DMS114 treated with DMSO at 0.1 percent for 48 hours (cell line): Measurements from ENCODE around the gene POLK.
"Not testable (repeated sequence)": the region's sequence is repeated elsewhere in the genome, so short reads cannot be mapped to it uniquely, and the experiment has no call there.

Experiments used
- DNase-seq: peaks from one replicate; lab custom pipeline; 2025; ENCODE audit not compliant: unreplicated experiment; lab: John Stamatoyannopoulos, UW

POLK gene

DNA sequence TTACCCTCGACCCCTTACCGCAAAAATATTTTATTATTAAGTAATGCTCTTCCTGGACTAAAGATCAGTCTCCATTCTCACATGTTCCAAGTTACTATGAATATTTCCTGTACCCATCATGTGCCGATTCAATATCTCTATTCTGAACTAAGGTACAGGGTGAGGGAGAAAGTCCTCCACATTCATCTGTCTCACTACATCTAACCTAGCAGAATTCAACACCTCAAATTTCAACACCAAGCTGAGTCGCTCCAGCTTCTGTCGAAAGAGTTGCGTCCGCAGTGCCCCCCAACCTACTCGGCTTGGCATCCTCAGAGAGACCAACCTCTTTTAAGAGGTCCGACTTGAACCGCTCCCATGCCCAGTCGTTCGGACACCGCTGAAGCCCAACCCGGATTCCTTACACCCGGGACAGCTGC is 1.3 kb upstream of the POLK start:
- no peak for DNase-seq

DNA sequence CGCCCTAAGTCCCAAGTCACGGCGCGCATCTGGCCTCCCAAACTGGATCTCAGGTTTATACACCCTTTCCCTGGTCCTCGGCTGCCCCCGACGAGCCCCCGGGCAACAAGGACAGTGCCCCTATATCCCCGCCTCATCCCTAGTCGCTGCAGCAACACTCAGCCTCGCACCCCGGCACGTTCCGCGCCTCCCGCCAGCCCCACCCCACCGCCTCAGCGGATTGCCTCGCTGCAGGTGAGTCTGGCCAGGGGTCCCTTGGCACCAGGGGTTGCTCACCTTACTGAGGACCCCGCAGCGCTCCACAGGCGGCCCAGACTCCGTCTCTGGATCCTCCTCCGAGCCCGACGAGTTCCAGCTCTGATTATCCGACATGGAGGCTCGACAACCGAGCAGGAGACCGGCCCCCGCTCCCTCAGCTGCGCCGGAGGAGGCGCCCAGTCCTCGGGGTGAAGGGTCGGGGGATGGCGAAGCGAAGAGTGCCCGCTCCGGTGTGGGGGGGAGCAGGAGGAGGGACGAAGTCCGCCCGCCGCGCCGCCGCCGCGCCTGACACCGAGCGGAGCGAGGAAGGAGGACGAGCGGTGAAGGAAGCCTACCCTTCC is 756 bp upstream of the POLK start:
- DNase-seq = no peak

DNA sequence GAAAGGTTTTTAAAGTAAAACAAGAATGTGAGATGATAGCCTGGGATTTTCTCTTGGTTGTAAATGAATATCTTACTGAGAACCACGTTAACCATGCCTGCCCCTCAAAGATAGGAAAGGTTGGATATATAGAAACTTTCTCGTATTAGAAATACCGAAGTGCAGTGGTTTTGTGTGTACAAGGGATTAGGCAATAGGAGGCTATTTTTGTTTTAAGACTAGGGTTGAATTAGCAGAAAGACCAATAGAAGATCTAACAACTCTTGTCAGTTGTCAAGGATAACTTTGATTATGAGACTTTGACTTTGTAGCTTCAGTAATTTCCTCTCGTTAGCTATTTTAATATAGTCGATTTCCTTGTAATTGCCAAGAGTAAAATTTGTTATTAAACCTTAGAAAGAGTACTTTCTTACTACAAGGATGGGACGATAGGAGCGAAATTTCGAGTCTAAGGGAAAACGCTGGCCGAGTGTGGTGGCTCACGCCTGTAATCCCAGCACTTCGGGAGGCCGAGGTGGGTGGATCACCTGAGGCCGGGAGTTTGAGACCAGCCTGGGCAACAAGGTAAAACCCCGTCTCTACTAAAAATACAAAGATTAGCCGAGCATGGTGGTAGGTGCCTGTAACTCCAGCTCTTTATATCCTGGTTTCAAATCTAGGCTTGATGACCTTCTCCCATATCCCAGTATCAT is 838 bp downstream of the POLK start:
- no peak for DNase-seq

DNA sequence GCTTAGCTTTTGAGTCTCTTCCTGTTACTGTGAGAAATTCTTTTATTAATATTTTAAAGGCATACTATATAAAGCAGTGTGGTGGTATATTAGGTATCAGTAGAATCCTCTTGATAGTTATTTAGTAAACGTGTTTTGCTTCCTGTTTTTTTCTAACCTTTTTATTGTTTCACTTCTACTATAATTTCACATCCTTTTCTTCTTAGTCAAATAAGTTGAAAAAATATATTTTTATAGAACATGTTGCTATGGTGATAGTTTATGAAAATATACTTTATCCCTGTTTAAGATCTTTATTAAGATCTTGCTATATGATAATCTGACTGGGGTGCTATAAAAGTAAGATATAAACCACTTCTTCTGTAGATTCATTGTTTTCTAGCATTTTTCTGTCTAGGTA is 2.1 kb downstream of the POLK start:
- DNase-seq = no peak

DNA sequence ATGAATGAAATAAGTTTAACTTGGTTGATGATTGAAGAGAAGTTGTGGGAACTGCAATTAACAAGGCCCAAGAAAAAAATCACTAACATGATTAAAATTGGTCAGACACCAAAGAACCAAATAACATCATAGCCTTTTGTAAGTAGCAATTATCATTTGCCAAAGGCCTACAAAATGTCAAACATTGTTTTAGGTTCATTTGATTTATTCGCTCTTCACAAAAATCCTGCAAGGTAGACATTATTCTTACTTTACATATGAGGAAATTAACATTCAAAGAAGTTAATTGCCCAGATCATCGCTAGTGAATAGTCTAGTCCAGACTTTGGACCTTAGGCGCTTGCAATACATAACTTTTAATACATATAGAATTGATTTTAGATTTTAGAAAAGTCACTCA is 2.6 kb downstream of the POLK start:
- no peak for DNase-seq

DNA sequence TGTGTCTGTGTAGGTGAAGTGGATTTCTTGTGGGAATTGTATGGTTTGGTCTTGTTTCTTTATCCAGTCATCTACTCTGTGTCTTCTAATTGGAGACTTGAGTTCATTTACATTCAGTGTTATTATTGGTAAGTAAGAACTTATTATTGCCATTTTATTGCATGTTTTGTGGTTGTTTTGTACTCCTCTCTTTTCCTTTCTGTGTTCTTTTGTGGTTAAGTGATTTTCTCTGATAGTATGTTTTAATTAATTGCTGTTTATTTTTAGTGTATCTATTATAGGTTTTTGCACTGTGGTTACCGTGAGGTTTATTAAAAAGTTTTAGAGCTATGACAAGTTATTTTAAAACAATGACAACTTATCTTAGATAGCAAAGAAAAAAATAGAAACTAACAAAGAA is 8.1 kb downstream of the POLK start:
- no peak for DNase-seq

DNA sequence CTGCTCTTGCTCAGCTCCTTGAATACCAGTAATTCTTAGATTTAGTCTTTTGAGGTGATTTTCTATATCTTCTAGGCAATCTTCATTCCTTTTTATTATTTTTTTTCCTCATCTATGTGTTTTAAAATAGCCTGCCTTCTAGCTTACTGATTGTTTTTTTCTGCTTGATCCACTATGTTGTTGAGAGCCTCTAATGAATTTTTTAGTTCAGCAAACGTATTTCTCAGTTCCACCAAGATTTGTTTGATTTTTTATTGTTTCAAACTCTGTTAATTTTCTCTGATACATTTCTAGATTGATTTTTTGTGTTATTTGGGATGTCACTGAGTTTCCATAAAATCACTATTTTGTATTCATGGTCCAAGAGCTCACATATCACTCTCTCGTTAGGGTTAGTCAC is 9.5 kb downstream of the POLK start:
- DNase-seq = no peak

DNA sequence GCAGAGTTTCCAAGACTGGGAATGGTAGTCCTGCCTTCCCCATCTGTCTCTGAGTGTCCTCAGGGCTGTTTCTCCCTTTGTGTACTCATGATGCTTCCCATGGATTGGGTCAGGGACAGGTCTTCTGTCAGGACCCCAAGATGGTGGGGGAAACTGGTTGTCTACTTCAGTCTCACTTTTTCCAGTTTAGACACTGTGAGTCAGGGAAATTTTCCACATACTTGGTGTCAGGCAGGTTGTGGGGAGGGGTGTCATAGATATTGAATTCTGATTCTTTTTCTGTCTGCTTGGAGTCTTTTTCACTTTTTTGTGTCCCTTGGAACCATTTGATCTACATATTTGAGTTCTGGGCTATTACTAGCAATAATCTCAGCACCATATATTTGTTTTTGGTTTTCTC is 10.3 kb downstream of the POLK start:
- no peak for DNase-seq

DNA sequence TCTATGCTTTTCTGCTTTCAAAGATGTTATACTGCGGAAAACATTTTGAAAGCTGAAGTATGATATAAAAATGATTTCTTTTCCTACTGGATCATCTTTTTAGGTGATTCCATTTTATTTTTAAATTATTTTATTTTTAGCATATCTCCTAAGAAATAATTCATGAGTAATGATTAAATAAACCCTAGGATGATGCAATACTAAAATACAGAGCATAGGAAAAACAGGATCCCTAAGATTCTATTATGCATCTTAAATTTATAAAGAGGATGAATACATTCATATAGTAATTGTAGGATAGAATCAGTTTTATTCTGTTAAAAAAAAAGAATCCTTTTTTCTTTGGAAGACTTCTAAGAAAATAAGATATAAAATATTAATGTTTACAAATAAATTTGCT is 10.9 kb downstream of the POLK start:
- no peak for DNase-seq

DNA sequence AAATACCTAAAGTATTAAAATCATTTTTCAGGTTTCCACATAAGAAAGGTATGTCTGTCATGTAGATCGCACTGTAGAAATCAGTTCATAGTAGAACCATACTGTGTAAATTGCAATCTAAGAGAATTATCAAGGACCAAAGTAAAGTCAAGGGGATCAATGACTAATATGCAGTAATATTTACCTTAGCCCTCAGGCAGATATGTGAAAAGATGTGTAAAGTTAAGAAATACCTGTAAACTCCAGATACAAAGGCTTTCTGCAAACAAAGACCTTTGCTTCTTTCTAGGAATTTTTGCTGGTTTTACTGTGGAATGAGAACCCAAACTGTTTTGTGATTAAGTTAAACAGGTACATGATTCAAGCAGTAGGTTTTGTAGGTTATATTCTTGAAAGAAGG is 11.6 kb downstream of the POLK start:
- DNase-seq = no peak

DNA sequence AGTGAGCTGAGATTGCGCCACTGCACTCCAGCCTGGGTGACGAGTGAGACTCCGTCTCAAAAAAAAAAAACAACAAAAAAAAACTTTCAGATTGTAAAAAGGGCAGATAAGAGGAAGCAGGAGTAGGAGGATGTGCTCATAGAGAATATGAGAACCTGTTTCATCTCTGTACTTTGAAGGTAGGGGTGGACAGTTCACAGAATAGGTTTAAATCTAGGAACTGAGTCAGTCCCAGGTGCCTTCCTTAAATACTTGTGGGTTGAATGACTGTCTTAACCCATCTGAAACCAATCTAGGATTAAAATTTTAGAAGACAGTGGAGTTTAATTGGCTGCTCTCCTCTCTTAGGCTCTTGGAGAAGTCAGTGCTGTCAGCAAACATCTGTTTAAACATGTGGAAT is 12.4 kb downstream of the POLK start:
- no peak for DNase-seq

DNA sequence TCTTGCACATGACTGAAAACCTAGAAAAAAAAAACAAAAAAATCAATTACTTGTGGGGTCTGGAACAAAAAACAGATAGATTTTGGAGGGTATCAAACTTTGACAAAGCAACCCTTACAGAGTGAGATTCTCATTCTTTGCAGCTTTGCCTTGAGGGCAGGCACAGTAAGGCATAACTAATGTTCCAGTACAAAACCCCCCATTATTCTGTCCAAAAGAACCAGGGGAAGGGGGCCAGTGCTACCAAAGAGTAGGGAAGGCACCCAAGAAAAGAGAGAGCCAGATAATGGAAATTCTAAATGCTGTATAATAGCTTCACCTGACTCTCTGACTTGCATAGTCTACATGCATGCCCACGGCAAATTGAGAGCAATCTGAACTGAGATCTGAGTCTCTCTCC is 12.9 kb downstream of the POLK start:
- DNase-seq = no peak

DNA sequence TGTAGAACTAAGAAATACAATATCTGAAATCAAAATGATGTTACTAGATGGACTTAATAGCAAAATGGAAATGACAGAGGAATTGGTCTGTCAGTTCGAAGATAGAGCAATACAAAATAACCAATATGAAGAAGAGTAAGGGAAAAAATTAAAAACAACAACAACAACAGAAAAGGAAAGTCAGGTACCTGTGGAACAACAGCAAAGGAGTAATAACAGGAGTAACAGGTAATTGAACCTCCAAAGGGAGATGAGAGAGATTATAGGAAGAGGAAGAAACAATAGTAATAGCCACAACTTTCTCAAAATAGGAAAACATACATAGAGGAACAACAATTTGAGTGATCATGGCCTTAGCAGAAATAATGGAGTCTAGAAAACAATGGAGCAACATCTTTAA is 13.7 kb downstream of the POLK start:
- no peak for DNase-seq

DNA sequence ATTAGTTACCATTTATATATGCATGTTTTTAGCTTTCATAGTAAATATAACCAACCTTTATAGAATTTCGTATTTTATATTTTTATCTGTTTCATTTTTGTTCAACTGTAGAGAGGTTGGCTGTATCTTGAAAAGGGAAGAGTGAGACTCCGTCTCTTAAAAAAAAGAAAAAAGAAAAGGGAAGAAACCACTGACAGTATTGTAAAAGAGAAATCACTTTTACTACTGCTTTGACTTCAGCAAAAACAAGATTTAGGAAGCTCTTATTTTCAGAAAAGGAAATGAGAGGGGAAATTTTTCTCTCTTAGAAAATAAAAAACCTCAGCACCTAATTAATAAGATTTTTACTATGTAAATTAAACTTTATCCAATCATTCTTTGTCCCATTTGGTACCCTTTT is 14.4 kb downstream of the POLK start:
- no peak for DNase-seq

DNA sequence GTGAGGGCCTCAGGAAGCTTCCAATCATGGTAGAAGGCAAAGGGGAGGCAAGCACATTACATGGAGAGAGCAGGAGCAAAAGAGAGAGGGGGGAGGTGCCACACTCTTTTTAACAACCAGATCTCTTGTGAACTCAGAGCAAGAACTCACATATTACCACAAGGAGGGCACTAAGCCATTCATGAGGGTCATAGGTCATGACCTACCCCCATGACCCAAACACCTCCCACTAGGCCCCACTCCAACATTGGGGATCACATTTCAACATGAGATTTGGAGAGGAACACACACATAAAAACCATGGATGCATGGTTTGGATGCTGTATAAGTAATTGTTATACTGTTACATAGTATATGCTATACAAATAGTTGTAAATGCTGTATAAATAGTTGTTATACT is 17.5 kb downstream of the POLK start:
- no peak for DNase-seq

DNA sequence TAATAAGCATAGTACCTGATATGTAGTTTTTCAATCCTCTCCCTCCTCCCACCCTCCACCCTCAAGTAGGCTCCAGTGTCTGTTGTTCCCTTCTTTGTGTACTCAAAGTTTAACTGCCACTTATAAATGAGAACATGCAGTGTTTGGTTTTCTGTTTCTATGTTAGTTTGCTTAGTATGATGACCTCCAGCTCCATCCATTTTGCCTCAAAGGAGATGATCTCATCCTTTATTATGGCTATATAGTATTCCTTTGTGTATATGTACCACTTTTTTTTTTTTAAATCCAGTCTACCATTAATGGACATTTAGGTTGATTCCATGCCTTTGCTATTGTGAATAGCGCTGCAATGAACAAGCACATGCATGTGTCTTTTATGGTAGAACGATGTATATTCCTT is 20.5 kb downstream of the POLK start:
- DNase-seq = no peak

DNA sequence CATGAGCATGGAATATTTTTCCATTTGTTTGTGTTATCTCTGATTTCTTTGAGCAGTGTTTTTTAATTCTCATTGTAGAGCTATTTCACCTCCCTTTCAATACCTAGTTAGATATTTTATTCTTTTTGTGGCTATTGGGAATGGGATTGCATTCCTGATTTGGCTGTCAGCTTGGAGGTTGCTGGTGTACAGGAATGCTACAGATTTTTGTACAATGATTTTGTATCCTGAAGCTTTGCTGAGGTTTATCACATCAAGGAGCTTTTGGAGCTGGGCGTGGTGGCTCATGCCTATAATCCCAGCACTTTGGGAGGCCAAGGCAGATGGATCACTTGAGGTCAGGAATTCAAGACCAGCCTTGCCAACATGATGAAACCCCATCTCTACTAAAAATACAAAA is 22.0 kb downstream of the POLK start:
- not testable (repeated sequence) for DNase-seq

DNA sequence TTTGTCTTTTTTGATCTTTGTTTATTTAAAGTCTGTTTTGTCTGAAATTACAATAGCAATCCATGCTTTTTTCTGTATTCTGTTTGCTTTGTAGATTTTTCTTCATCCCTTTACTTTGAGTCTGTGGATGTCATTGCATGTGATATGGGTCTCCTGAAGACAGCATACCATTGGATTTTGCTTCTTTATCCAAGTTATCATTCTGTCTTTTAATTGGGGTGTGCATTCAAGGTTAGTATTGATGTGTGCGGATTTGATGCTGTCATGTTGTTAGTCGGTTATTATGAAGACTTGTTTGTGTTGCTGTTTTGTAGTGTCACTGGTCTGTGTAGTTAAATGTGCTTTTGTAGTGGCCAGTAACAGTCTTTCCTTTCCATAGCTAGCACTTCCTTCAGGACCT is 23.0 kb downstream of the POLK start:
- no peak for DNase-seq

DNA sequence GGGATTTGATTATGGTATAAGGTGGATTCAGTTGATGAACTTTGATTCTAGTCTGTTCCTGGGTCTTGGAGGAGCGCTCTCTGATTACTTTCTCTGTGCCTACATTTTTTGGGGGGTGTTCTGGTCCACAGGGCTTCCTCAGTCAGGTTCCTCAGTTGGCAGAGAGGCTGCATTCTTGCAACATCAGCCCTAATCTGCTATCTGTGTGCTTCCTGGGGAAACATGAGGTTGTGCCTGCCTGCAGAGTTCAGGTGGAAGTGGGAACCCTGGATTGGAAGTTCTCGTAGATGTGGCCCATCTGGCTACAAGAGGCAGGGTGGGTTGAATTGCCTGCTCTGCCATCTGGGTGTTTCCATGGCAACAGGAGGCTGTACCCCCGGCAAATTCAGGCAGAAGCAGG is 24.5 kb downstream of the POLK start:
- DNase-seq = no peak

DNA sequence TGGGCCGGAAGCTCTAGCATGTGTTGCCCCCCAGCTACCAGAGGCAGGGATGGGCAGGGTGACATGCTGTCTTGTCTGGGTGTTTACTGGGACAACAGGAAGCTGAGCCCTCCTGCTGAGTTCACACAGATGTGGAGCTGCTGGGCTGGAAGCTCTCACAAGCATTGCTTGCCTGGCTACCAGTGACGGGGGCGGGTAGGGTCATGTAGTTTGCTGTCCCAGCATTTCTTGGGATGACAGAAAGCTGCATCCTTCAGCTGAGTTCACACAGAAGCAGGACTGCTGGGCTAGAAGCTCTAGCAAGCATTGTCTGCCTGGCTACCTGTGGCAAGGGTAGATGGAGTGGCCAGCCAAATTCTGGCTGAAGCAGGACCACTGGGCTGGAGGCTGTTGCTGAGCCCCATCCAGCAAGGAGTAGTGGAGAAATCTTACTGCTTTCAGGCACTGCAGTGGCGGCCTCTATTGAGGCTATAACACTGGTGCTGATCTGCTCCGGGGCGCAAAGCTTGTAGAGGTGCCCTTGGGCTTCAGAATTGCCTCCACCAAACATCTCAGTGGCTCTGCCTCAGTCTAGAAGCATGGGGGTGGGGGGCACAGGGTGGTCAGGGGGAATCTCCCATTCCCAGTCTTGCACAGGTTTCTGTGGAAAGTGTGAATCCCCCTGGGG is 25.1 kb downstream of the POLK start:
- DNase-seq = no peak

DNA sequence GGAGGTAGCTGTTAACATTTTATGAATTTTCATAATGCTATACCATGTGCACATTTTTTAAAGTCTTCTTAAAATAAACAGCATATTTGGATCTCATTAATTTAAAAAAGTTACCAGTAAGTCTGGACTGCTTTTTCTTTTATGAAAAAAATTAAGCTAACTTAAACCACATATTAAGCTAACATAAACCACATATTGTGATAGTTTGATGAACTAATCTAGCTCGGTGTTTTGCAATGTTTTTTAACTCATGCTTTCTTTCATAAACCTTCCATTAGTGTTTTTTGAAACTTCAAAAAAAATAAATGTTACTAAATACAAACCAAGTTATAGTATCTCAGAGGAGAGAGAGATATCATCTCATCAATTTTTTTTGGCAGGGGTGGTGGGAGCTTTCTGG is 26.5 kb downstream of the POLK start:
- no peak for DNase-seq

DNA sequence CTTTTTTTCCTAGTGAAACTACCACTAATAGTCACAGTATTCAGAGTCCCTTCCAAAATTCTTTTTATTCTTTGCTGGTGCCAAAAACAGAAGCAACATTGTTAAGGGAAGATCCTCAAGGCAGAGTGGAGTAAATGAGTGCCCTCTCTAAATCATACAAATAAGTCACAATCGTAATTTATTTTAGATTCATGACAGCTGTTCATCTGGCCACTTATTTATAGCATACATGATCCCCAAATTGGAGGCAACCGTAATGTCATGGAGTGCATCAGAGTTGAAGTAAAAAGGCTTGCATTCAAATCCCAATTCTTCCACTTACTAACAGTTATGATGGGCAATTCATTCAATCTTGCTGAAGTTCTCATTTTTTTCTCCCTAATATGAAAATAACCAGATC is 33.4 kb downstream of the POLK start:
- no peak for DNase-seq

DNA sequence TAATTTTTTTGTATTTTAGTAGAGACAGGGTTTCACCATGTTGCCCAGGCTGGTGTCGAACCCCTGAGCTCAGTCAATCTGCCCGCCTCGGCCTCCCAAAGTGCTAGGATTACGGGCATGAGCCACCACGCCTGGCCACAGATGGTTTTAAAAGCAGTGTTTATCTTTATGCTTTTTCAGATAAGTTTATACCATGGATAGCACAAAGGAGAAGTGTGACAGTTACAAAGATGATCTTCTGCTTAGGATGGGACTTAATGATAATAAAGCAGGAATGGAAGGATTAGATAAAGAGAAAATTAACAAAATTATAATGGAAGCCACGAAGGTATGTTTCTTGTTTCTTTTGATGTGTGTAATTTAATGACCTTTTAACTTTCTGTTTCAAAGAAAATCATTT is 35.1 kb downstream of the POLK start:
- no peak for DNase-seq
